Neural cell (in vitro differentiated cells): ENCODE results near the gene XPR1.

Experiments used
- CTCF ChIP-seq: fragments of 450-650 bp; IDR thresholded peaks from 2 replicates; pipeline ENCODE4 v1.5.1; 2014; ENCODE audit warnings: antibody characterized with exemption, mild to moderate bottlenecking, moderate library complexity; ENCODE audit not compliant: poor library complexity, severe bottlenecking
- EP300 ChIP-seq: fragments of 450-650 bp; conservative IDR thresholded peaks from 2 replicates; pipeline ENCODE4 v1.6.1; 2014; ENCODE audit warnings: antibody characterized with exemption, mild to moderate bottlenecking, moderate library complexity; ENCODE audit not compliant: poor library complexity, severe bottlenecking
- MXI1 ChIP-seq: fragments of 450-650 bp; conservative IDR thresholded peaks from 2 replicates; pipeline ENCODE4 v1.6.1; 2014; ENCODE audit warnings: antibody characterized with exemption, mild to moderate bottlenecking; ENCODE audit not compliant: poor library complexity, severe bottlenecking
- POLR2AphosphoS5 ChIP-seq: IDR thresholded peaks from 2 replicates; pipeline ENCODE4 v1.6.1; 2012
- RAD21 ChIP-seq: fragments of 450-650 bp; conservative IDR thresholded peaks from 2 replicates; pipeline ENCODE4 v1.6.1; 2014; ENCODE audit warnings: antibody characterized with exemption, mild to moderate bottlenecking, moderate library complexity
- TAF1 ChIP-seq: IDR thresholded peaks from 2 replicates; pipeline ENCODE4 v1.6.1; 2012; ENCODE audit warnings: low read depth

- TF ChIP-seq MXI1: no peak
- TF ChIP-seq CTCF: no peak
- no peak for TF ChIP-seq RAD21
- no peak for TF ChIP-seq EP300
- TF ChIP-seq POLR2AphosphoS5: no peak
- no peak for TF ChIP-seq TAF1
Observed at GRCh38 chr1:180937624-180938225, 305.9 kb downstream of the XPR1 start.
